Suppressor macrophage treated with lipopolysaccharide for 4 hours (primary cell): ENCODE results near the gene HBS1L.

ENCODE experiments used
- DNase-seq: peaks from one replicate; pipeline ENCODE4 v3.0.0-alpha.2; 2020

Gene HBS1L

GRCh38 chr6:135054569-135055498 lies at the start of gene HBS1L:
Gene HBS1L, minus strand, starts transcription at chr6:135054822. Its CDS starts 131 bp downstream, at chr6:135054691.
- DNase-seq, result peak; percentile 99

- no peak for DNase-seq
These were observed 49.6 kb upstream of the HBS1L start for GRCh38 chr6:135104199-135104598.

- DNase-seq, result no peak
These were observed 47.6 kb upstream of the HBS1L start for GRCh38 chr6:135102191-135102590.

- DNase-seq, result no peak
These were observed 42.5 kb upstream of the HBS1L start for GRCh38 chr6:135097172-135097571.

- DNase-seq, result no peak
These were observed 41.9 kb upstream of the HBS1L start for GRCh38 chr6:135096403-135097130.

GRCh38 chr6:135095716-135096115 lies 41.1 kb upstream of the HBS1L start:
- DNase-seq, result no peak

GRCh38 chr6:135094403-135094821 lies 39.8 kb upstream of the HBS1L start:
- no peak for DNase-seq

GRCh38 chr6:135093578-135093977 lies 39.0 kb upstream of the HBS1L start:
- no peak for DNase-seq

- no peak for DNase-seq
These were observed 38.1 kb upstream of the HBS1L start for GRCh38 chr6:135092724-135093123.

GRCh38 chr6:135090819-135091218 lies 36.2 kb upstream of the HBS1L start:
- no peak for DNase-seq

GRCh38 chr6:135089901-135090300 lies 35.3 kb upstream of the HBS1L start:
- DNase-seq, result no peak

- peak; percentile 77 for DNase-seq
These were observed 34.5 kb upstream of the HBS1L start for GRCh38 chr6:135088818-135089809.

- DNase-seq, result peak; percentile 26
These were observed 33.7 kb upstream of the HBS1L start for GRCh38 chr6:135088281-135088680.

GRCh38 chr6:135087803-135088202 lies 33.2 kb upstream of the HBS1L start:
- DNase-seq, result peak; percentile 20

- DNase-seq, result no peak
These were observed 32.8 kb upstream of the HBS1L start for GRCh38 chr6:135087403-135087802.

GRCh38 chr6:135086414-135086764 lies 31.8 kb upstream of the HBS1L start:
- no peak for DNase-seq

GRCh38 chr6:135085700-135086413 lies 31.2 kb upstream of the HBS1L start:
- no peak for DNase-seq

- DNase-seq, result no peak
These were observed 30.3 kb upstream of the HBS1L start for GRCh38 chr6:135084916-135085269.

- no peak for DNase-seq
These were observed 29.6 kb upstream of the HBS1L start for GRCh38 chr6:135084001-135084915.

GRCh38 chr6:135081966-135082365 lies 27.3 kb upstream of the HBS1L start:
- no peak for DNase-seq

- no peak for DNase-seq
These were observed 20.4 kb upstream of the HBS1L start for GRCh38 chr6:135075018-135075417.
